NCI-H2227 (cell line): ENCODE data around the gene HMGB1.
A peak's percentile ranks its signal among the peaks of the same experiment; 100 is the strongest.

Experiments
- DNase-seq: peaks from one replicate; lab custom pipeline; 2025; ENCODE audit not compliant: unreplicated experiment; lab: John Stamatoyannopoulos, UW

Gene HMGB1

DNA sequence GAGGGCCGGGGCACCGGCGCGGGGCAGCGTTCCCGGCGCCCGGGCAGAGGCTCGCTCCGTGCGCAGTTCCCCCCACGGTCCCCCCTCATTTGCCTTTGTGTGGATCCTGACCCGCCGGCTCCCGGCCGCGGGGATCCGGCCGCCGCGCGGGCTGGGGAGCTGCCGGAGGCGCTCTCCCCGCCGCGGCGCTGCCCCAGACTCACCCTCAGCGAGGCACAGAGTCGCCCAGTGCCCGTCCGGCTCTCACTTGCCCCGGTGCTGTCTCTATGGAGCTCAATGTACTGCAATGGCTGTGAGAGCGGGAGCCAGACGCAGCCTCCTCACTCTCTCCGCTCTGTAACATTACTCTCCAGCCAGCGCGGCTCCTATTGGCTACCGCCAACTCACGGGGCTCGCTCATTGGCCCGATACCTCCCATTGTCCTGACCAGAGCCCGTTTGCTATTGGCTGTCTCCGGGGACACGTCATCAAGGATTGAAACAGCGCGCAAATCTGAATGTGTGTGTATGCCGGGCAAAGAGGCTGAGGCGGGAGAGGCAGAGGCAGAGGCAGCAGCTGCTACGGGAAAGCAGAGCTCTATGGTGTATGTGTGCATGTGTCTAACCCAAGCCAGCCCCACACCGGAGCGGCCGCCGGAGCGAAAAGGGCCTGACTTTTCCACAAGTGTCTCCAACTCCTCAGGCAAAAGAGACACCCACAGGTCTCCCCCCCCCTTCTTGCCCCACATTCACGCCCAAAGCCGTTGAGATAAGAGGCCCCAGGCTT, at the start of gene HMGB1:
Gene HMGB1 (minus strand): TSS at position 344 of the 765 bp plus-strand sequence. CDS start 2,256 bp downstream, outside the sequence.
- DNase-seq: peak; percentile 97

GRCh38 chr13:30510811-30511371, 45.2 kb upstream of the HMGB1 start:
- DNase-seq: no peak

DNA sequence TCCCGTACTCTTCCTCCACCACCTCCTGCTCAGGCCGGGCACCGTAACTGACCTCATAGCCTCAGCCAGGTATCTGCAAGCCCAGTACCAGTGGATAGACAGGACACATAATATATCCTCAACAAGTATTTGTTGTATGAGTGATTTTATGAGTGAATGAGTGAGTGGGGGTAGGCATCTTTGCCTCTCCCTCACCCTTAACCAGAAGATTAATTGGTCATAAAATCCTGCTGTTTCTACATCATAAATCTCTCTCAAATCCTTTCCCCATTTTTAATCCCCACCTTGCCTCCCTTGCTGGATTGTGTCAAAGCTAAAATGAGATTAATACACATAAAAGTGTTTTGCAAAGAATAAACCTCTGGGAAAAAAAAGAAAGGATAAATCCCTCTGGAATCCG, 44.4 kb upstream of the HMGB1 start:
- no peak for DNase-seq

- DNase-seq: no peak
These were observed 43.7 kb upstream of the HMGB1 start for GRCh38 chr13:30509254-30510050.

DNA sequence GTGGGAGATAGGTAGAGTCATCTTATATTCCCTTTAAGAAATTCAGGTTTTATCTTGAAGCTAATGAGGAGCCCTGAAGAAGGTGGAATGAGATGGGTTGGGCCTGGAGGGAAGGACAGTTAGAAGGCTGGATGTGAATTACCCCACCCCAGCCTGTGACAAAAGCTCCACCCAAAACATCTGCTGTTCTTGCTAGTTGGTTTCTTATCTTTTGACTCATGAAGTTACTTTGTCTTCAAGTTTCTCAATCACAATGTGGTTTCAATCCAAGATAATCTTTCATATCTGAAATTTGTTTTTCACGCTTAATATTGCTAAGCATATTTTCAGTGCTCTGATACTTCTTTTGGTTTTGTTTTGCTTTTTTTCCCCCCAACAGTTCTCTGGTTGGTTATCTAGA, 38.3 kb upstream of the HMGB1 start:
- DNase-seq: no peak

DNA sequence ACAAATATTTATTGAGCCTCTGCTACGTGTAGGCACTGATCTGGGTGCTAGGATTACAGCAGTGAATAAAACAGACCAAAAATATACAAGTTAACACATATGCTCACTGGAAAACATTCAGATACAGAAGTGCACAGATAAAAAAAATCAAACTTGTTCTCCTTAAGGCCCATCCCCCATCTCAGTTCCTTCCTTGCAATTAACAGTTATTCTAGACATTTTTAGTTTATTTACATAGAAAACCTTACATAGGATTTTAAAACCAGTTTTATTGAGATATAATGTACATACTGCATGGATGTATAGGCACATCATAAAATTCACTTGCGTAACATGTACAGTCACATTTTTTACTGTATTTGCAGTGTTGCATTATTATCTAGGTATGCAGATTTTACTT, 36.5 kb upstream of the HMGB1 start:
- no peak for DNase-seq

DNA sequence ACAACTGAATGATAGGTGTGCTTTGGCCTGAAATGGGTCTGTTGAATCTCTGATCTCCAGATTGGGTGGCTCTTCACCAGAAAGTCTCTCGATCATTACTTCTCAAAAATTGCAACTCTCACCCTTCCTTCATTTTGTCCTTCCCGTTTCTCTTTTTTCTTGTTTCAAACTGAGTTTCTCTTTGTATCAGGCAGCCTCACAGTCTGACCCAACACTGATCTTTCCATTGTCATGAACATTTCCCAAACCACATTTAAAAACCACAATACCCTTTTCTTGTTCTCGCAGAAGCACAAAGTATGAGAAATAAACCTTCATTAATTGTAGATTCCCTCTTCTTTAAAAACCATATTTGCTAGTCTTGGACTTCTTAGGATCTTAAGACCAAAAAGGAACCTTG, 33.6 kb upstream of the HMGB1 start:
- DNase-seq: no peak

- no peak for DNase-seq
These were observed 30.4 kb upstream of the HMGB1 start for GRCh38 chr13:30496147-30496546.

- DNase-seq: no peak
These were observed 30.0 kb upstream of the HMGB1 start for GRCh38 chr13:30495746-30496145.

- no peak for DNase-seq
These were observed 28.1 kb upstream of the HMGB1 start for GRCh38 chr13:30493658-30494381.

GRCh38 chr13:30487075-30487470, 21.3 kb upstream of the HMGB1 start:
- DNase-seq: no peak

GRCh38 chr13:30486230-30487074, 20.7 kb upstream of the HMGB1 start:
- DNase-seq: no peak

- no peak for DNase-seq
These were observed 15.6 kb upstream of the HMGB1 start for GRCh38 chr13:30481241-30481760.

DNA sequence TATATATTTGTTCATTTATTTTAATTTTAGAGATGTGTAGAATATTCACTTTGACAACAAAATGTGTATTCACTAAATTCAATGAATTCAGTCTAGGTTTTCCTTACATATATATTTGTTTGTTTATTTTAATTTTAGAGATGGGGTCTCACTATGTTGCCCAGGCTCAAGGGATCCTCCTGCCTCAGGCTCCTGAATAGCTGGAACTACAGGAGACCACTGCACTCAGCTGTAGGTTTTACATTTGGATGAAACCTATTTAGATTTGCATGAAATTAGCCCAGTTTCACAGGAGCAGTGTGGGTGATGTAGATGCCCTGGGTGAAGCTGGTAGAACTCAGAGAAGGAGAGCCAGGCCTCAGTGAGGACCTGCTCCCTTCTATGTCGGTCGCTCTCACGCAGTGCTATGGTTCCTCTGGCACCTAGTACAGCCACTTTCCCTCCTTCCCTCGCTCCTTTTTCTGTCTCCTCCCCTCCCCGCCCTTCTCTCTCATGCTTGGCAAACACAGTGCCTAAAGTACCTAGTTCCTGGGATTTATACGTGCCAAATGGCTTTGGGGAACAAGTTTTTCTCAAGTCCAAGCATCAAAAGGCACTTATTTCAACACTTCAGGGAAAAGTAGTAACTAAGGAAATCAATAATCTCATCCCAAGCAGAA, 14.7 kb upstream of the HMGB1 start:
- DNase-seq: no peak

- no peak for DNase-seq
These were observed 14.1 kb upstream of the HMGB1 start for GRCh38 chr13:30479883-30480219.

DNA sequence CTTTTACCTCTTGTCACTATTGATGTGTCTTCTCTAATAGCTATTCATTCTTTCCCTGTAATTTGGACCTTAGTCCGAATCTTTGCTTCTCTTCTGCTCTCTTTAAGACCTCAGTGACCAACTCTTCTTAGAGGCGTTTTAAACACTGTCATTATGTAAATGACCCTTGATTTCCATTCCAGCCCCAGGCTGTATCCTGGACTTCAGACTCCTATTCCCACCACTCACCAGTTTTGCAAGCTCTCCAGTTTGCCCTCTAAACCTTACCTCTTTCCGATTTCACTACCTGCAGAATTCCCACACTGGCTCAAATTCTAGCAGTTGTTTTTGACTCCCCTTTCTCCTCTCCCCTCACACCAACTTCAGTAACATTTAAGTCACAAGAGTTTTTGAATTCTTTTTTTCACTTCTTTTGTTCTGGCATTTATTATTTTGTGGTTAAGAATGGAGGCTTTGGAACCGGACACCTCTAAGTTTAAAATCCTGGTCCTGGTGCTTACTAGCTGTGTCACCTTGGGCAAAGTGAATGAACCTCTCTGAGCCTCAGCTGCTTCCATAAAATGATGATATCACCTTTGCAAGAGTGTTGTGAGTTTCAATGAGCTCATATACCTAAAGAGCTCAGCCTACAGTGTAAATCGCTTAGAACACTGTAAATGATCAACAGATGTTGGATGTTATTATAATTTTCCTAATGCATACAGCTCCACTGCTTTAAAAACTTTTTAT, 13.6 kb upstream of the HMGB1 start:
- DNase-seq: no peak

DNA sequence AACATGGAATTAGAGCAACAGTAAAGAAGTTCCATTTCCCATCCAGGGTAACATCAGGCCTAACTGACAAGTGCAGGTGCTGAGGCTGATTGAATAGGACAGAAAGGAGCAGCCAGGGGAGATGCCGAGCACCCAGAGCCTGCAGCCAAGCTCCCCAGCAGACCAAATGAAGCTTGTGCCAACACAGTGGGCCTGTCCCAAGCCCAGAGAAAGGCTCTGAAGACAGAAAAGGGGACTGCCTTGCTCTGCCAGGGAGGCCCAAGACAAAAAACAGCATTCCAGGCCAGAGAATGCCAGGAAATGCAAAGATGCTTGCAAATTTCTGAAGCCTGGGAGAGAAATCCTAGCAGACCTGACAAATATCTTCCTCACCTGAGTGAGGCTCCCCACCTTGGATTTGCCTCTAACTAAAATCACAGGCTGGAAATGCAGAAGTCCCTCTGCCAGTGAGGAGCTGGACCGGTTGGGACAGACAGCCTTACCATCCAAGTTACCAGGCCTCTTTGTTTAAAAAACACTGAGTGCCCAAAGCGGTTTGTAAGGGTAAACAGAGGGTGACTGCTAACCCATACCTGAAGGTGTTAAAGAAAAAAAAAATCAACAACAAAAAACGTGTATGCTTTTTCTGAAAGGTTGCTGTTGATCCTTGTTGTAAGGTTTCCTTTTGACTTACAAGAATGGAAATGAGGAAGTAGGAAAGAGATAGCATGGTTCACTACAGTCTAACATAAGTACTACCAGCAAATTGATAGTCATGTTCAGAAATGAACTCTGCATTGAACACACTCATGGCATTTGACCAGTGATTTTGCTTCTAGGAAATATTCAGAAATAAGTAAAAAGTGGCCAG, 11.8 kb upstream of the HMGB1 start:
- no peak for DNase-seq

- no peak for DNase-seq
These were observed 7.9 kb upstream of the HMGB1 start for GRCh38 chr13:30473675-30474074.
